Karpas-422 (cell line): ENCODE measurements around the gene LRRFIP2. TPM values are rescaled to one million over a fixed set of nuclear protein-coding genes. Genes with fewer than 3 reads are reported as not detected.

Experiments used
- DNase-seq: peaks from one replicate; pipeline ENCODE4 v3.0.0-alpha.2; 2015
- H2AFZ ChIP-seq: fragments of 200-600 bp; sonication (generic); 2 replicates; pipeline ENCODE4 v1.6.1; 2014; ENCODE audit warnings: antibody characterized with exemption, low read length, mixed read lengths
- H3K27ac ChIP-seq: fragments of 200-600 bp; sonication (generic); 2 replicates; pipeline ENCODE4 v1.5.1; 2014; ENCODE audit warnings: mild to moderate bottlenecking, low read length, moderate library complexity
- H3K27me3 ChIP-seq: fragments of 200-600 bp; sonication (generic); 2 replicates; pipeline ENCODE4 v1.6.1; 2014; ENCODE audit warnings: low read length, mixed read lengths
- H3K36me3 ChIP-seq: fragments of 200-600 bp; sonication (generic); 2 replicates; pipeline ENCODE4 v1.6.1; 2014; ENCODE audit warnings: low read length, mixed read lengths; ENCODE audit not compliant: insufficient read depth
- H3K4me1 ChIP-seq: fragments of 200-600 bp; sonication (generic); 2 replicates; pipeline ENCODE4 v1.6.1; 2014; ENCODE audit warnings: mild to moderate bottlenecking, low read length, mixed read lengths
- H3K4me2 ChIP-seq: fragments of 200-600 bp; sonication (generic); 2 replicates; pipeline ENCODE4 v1.6.1; 2014; ENCODE audit warnings: low read length, low read depth, mild to moderate bottlenecking; ENCODE audit not compliant: poor library complexity, severe bottlenecking
- H3K4me3 ChIP-seq: fragments of 200-600 bp; sonication (generic); 2 replicates; pipeline ENCODE4 v1.5.1; 2014; ENCODE audit warnings: mild to moderate bottlenecking, antibody characterized with exemption, low read length, mixed read lengths
- H3K79me2 ChIP-seq: fragments of 200-600 bp; sonication (generic); 2 replicates; pipeline ENCODE4 v1.6.1; 2014; ENCODE audit warnings: mild to moderate bottlenecking, low read length, mixed read lengths
- H3K9ac ChIP-seq: fragments of 200-600 bp; sonication (generic); 2 replicates; pipeline ENCODE4 v1.6.0; 2014; ENCODE audit warnings: low read length
- H3K9me2 ChIP-seq: fragments of 200-600 bp; sonication (generic), shearing (Covaris generic); replicated peaks from 2 replicates; pipeline ENCODE4 v1.6.0; 2014; ENCODE audit warnings: mild to moderate bottlenecking, low read length, moderate library complexity; ENCODE audit not compliant: insufficient read depth
- H3K9me3 ChIP-seq: fragments of 300-700, 200-600 bp; sonication (generic); 2 replicates; pipeline ENCODE4 v1.6.1; 2014; ENCODE audit warnings: low read length, mixed read lengths
- H4K20me1 ChIP-seq: fragments of 200-600 bp; sonication (generic); 2 replicates; pipeline ENCODE4 v1.6.1; 2014; ENCODE audit warnings: mild to moderate bottlenecking, antibody characterized with exemption, low read length, low read depth; ENCODE audit not compliant: insufficient read depth
- total RNA-seq: library from RNA; depleted of rRNA; stranded (reverse); fragments of >200 nt; shearing (Covaris generic); gene quantifications from 2 replicates; pipeline ENCODE4 v1.2.3, GENCODE V29; 2014; ENCODE audit warnings: low replicate concordance

LRRFIP2 gene
- total RNA-seq, 1 experiment from 2014 or later, result 45.5 TPM

GRCh38 chr3:37168896-37169295 lies 5.5 kb downstream of the LRRFIP2 start:
- peaks cover 3% of the 10 kb centered on the region for H3K4me1 ChIP-seq
- no peak overlapping the region for H3K27ac ChIP-seq
- no peak overlapping the region for H3K4me3 ChIP-seq
- H3K36me3 ChIP-seq, result 0 out of 2 replicates have a peak, but pooled peaks cover 3% of the 10 kb centered on the region
- H4K20me1 ChIP-seq, result no peaks in the 10 kb centered on the region
- H3K9ac ChIP-seq, result no peak overlapping the region
- no peak for DNase-seq
- no peaks in the 10 kb centered on the region for H3K9me2 ChIP-seq
- H3K27me3 ChIP-seq, result no peaks in the 10 kb centered on the region
- H3K4me2 ChIP-seq, result no peak overlapping the region
- peaks cover 67% of the 10 kb centered on the region for H3K79me2 ChIP-seq
- no peak overlapping the region for H2AFZ ChIP-seq
- H3K9me3 ChIP-seq, result no peaks in the 10 kb centered on the region

- peaks cover 40% of the 10 kb centered on the region for H3K79me2 ChIP-seq
- no peaks in the 10 kb centered on the region for H3K4me1 ChIP-seq
- 0 out of 2 replicates have a peak, but pooled peaks cover 3% of the 10 kb centered on the region for H3K36me3 ChIP-seq
- H2AFZ ChIP-seq, result no peak overlapping the region
- H3K4me2 ChIP-seq, result no peak overlapping the region
- no peaks in the 10 kb centered on the region for H3K27me3 ChIP-seq
- H3K4me3 ChIP-seq, result no peak overlapping the region
- no peaks in the 10 kb centered on the region for H4K20me1 ChIP-seq
- no peak overlapping the region for H3K27ac ChIP-seq
- H3K9ac ChIP-seq, result no peak overlapping the region
- H3K9me2 ChIP-seq, result no peaks in the 10 kb centered on the region
- no peaks in the 10 kb centered on the region for H3K9me3 ChIP-seq
- no peak for DNase-seq
These were observed 10.9 kb downstream of the LRRFIP2 start for GRCh38 chr3:37163262-37164015.

GRCh38 chr3:37162501-37163245 lies 11.7 kb downstream of the LRRFIP2 start:
- Histone ChIP-seq H3K4me1 (no peaks in the 10 kb centered on the region), H3K4me3 (no peak overlapping the region), H3K9me3 (no peaks in the 10 kb centered on the region), H3K36me3 (0 out of 2 replicates have a peak, but pooled peaks cover 3% of the 10 kb centered on the region), H4K20me1 (no peaks in the 10 kb centered on the region), H3K27me3 (no peaks in the 10 kb centered on the region), H3K9ac (no peak overlapping the region), H3K4me2 (no peak overlapping the region), H3K79me2 (peaks cover 37% of the 10 kb centered on the region), H2AFZ (no peak overlapping the region), H3K27ac (0 out of 2 replicates have a peak overlapping the region, but pooled peaks have one; percentile 7), H3K9me2 (no peaks in the 10 kb centered on the region)
- DNase-seq, result no peak

GRCh38 chr3:37161351-37161750 lies 13.0 kb downstream of the LRRFIP2 start:
- no peak for DNase-seq
- no peaks in the 10 kb centered on the region for H4K20me1 ChIP-seq
- no peak overlapping the region for H3K4me3 ChIP-seq
- no peaks in the 10 kb centered on the region for H3K4me1 ChIP-seq
- no peak overlapping the region for H3K27ac ChIP-seq
- no peaks in the 10 kb centered on the region for H3K9me3 ChIP-seq
- 0 out of 2 replicates have a peak, but pooled peaks cover 3% of the 10 kb centered on the region for H3K36me3 ChIP-seq
- H3K9me2 ChIP-seq, result no peaks in the 10 kb centered on the region
- no peak overlapping the region for H3K4me2 ChIP-seq
- no peaks in the 10 kb centered on the region for H3K27me3 ChIP-seq
- no peak overlapping the region for H3K9ac ChIP-seq
- H3K79me2 ChIP-seq, result peaks cover 47% of the 10 kb centered on the region
- H2AFZ ChIP-seq, result no peak overlapping the region

GRCh38 chr3:37155782-37156181 lies 18.6 kb downstream of the LRRFIP2 start:
- Histone ChIP-seq H3K27me3 (no peaks in the 10 kb centered on the region), H3K27ac (peak overlapping the region; percentile 12; the same call in 1 of the 2 replicates), H3K4me1 (peaks cover 11% of the 10 kb centered on the region), H3K9me2 (no peaks in the 10 kb centered on the region), H3K9me3 (no peaks in the 10 kb centered on the region), H3K4me3 (no peak overlapping the region), H4K20me1 (no peaks in the 10 kb centered on the region), H3K9ac (no peak overlapping the region), H3K79me2 (peaks cover 70% of the 10 kb centered on the region), H3K36me3 (no peaks in the 10 kb centered on the region), H3K4me2 (peak overlapping the region; percentile 37), H2AFZ (no peak overlapping the region)
- DNase-seq, result no peak

- Histone ChIP-seq H3K4me3 (no peak overlapping the region), H3K36me3 (no peaks in the 10 kb centered on the region), H3K79me2 (peaks cover 70% of the 10 kb centered on the region), H3K9me2 (no peaks in the 10 kb centered on the region), H3K4me1 (peaks cover 11% of the 10 kb centered on the region), H2AFZ (no peak overlapping the region), H4K20me1 (no peaks in the 10 kb centered on the region), H3K9me3 (no peaks in the 10 kb centered on the region), H3K27ac (peak overlapping the region; percentile 12; the same call in 1 of the 2 replicates), H3K4me2 (peak overlapping the region; percentile 37), H3K27me3 (no peaks in the 10 kb centered on the region), H3K9ac (no peak overlapping the region)
- no peak for DNase-seq
These were observed 19.6 kb downstream of the LRRFIP2 start for GRCh38 chr3:37154668-37155314.

GRCh38 chr3:37150621-37151020 lies 23.8 kb downstream of the LRRFIP2 start:
- Histone ChIP-seq H3K9ac (no peak overlapping the region), H2AFZ (no peak overlapping the region), H3K27ac (no peak overlapping the region), H3K79me2 (peaks cover 53% of the 10 kb centered on the region), H3K9me2 (no peaks in the 10 kb centered on the region), H3K4me1 (peaks cover 17% of the 10 kb centered on the region), H3K9me3 (no peaks in the 10 kb centered on the region), H3K4me3 (no peak overlapping the region), H4K20me1 (no peaks in the 10 kb centered on the region), H3K4me2 (no peak overlapping the region), H3K36me3 (peaks cover 12% of the 10 kb centered on the region), H3K27me3 (no peaks in the 10 kb centered on the region)
- DNase-seq, result no peak

GRCh38 chr3:37149257-37149656 lies 25.1 kb downstream of the LRRFIP2 start:
- no peaks in the 10 kb centered on the region for H3K27me3 ChIP-seq
- no peak overlapping the region for H3K4me2 ChIP-seq
- H3K9ac ChIP-seq, result no peak overlapping the region
- H3K4me3 ChIP-seq, result no peak overlapping the region
- peaks cover 18% of the 10 kb centered on the region for H3K4me1 ChIP-seq
- no peaks in the 10 kb centered on the region for H3K9me3 ChIP-seq
- no peak overlapping the region for H2AFZ ChIP-seq
- H3K9me2 ChIP-seq, result no peaks in the 10 kb centered on the region
- H3K79me2 ChIP-seq, result peaks cover 47% of the 10 kb centered on the region
- peaks cover 12% of the 10 kb centered on the region for H3K36me3 ChIP-seq
- no peak overlapping the region for H3K27ac ChIP-seq
- H4K20me1 ChIP-seq, result no peaks in the 10 kb centered on the region
- DNase-seq, result no peak
